Measurements from ENCODE around the gene TRIM8.

The TRIM8 gene

DNA sequence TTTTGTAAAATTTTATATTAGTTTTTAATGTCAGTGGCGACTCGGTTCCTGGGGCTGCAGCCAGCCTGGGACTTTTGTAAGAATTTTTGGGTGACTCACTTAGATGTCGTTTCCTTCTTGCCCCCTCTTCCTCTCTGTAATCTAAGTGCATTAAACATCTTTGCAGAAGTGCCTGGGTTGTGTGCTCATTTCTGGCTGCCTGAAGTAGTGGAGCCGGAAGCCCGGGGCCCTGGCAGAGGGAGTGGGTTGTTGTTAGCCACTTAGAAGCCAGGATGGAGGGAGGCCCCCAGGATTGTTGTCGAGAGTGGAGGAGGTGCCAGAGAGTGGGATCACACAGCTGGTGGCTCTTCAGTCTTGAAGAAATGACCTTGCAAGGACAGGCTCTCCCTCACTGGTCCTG is 11.0 kb upstream of the TRIM8 start:
- no peak for FAIRE-seq
- DNase-seq (ENCODE audit: insufficient read length, low spot score), result no peak
- no peak for TF ChIP-seq POLR2A (IDR thresholded peaks at IDR 0.05; ENCODE audit: low read depth, low read length)

DNA sequence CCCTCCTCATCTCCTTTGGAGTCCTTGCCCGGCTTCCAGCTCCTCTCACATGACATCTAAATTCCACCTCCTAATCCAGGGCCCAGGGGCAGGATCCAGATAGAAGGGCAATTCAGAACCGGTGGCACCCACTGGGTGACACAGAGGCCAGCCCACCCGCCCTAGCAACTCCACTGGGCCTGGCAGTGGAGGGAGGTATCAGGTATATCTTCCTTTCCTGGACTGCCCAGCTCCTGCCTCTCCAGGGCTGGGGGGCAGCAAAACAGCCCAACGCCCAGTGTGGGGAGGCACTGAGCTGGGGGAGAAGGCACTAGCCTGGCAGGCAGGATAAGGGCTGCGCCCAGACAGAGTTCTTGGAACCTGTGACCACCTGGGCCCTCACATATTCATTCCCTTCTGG is 10.4 kb upstream of the TRIM8 start:
- no peak for DNase-seq (ENCODE audit: insufficient read length, low spot score)
- TF ChIP-seq POLR2A (IDR thresholded peaks at IDR 0.05; ENCODE audit: low read depth, low read length), result no peak
- no peak for FAIRE-seq

DNA sequence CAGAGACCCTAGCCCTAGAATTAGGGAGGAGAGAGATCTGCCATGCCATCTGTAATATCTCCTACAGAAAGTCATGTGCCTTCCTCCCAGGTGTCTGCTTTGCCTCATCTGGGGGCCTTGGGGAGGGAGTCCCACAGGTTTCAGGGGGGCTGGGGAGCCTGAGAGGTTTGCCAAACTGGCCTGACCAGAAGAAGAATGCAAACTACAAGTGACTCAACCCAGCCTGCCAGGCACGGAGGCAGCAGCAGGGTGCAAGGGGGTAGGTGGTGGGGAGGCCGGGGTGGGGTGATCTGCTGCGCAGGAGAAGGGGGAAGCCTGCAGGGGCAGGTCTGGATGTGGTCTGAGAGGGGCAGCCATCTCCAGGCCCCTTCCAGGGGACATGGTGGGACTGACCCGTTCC is 9.6 kb upstream of the TRIM8 start:
- DNase-seq (ENCODE audit: insufficient read length, low spot score), result no peak
- TF ChIP-seq POLR2A (IDR thresholded peaks at IDR 0.05; ENCODE audit: low read depth, low read length), result no peak
- FAIRE-seq, result no peak

DNA sequence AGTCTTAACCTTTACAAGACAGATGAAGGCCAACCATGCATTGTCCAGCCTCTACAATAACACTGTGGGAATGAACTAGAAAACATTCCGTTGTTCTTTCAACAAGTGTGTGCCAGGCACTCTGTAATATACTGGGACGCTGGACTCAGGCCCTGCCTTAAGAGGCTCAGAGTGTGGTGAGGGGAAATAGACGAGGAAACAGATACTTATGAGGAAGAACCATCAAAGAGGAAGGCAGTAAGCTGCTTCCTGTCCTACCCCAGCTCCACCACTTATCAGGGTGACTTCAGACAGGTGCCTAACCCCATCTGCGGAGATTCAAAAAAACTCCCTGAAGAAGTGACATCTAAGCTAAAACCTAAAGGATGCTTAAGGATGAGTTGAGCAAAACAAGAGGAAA is 8.9 kb upstream of the TRIM8 start:
- TF ChIP-seq POLR2A (IDR thresholded peaks at IDR 0.05; ENCODE audit: low read depth, low read length), result no peak
- DNase-seq (ENCODE audit: insufficient read length, low spot score) (no peak), FAIRE-seq (no peak)

DNA sequence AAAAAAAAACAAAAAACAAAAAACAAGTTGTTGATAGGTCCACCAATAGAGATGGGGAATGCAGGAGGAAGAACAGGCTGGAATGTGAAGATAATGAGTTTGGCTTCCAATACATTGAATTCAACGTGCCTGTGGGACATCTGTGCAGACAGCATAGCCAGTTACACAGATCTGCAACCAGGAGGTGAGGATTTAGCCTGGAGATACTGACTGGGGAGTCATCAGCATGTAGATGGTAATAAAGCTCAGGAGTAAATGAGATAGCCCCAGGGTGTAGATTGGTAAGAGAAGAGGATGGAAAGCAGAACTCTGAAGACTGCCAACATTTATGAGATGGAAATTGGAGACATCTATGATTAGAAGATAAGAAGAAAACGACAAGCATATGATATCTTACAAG is 4.7 kb upstream of the TRIM8 start:
- DNase-seq (ENCODE audit: insufficient read length, low spot score), result no peak
- no peak for TF ChIP-seq POLR2A (IDR thresholded peaks at IDR 0.05; ENCODE audit: low read depth, low read length)
- FAIRE-seq, result no peak

DNA sequence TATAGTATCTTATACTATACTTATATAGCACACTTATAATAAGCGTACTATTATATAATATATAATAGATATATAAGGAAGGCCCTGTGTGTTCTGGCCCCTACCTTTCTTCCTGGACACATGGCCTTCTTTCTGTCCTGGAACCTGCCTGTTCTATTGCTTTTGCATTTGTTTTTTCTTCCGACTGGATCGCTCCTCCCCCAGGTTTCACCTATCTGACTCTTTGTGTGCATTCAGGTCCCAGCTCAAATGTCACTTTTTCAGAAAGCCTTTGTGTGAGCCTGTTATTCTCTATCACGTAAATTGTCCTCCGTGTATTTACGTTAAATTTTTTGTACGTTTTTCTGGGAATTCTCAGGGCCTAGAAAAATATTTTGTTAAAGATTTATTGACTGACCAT is 2.9 kb upstream of the TRIM8 start:
- DNase-seq (ENCODE audit: insufficient read length, low spot score) (no peak), FAIRE-seq (no peak)
- TF ChIP-seq POLR2A (IDR thresholded peaks at IDR 0.05; ENCODE audit: low read depth, low read length), result no peak

DNA sequence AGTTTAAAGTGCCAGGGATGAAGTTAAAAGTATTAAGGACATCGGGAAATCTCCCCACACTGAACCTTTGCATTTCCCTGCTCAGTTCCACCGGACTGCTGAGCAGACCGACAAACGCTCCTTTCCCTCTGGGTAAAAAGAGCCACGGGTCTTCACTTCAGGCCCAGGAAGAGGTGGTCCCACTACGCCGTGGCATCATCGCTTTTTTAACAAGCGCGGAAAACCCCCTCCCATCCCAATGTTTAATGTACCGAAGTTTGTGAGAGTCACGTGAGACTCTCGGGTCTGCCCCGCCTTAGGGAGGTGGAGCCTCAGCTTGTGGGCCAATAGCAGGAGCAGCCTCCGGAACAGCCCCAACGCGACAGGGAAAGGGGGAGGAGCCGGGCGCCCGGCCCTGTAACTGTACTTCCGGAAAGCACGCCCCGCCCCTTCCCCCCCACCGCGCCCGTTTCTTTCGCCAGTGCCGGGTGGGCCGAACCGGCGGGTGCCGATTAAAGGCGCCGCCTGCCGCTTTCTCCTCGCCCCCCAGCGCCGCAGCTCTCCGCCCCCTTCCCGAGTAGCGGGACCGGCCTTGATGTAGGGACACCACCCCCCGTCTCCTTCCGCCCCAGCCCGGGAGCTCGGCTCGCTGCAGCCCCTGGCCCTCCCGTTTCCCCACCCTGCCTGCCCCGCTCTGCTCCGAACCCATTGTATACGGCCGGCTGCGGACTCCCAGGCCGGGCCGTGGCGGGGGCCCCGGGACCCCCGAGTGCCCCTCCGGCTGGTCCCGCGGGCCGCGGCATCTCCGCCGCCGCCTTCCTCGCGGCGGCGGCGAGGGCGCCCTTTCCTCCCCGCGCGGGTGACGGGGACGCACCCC is 2.2 kb upstream of the TRIM8 start:
- DNase-seq (ENCODE audit: insufficient read length, low spot score), result peak; percentile 87
- FAIRE-seq, result no peak
- peak; percentile 64 for TF ChIP-seq POLR2A (IDR thresholded peaks at IDR 0.05; ENCODE audit: low read depth, low read length)

DNA sequence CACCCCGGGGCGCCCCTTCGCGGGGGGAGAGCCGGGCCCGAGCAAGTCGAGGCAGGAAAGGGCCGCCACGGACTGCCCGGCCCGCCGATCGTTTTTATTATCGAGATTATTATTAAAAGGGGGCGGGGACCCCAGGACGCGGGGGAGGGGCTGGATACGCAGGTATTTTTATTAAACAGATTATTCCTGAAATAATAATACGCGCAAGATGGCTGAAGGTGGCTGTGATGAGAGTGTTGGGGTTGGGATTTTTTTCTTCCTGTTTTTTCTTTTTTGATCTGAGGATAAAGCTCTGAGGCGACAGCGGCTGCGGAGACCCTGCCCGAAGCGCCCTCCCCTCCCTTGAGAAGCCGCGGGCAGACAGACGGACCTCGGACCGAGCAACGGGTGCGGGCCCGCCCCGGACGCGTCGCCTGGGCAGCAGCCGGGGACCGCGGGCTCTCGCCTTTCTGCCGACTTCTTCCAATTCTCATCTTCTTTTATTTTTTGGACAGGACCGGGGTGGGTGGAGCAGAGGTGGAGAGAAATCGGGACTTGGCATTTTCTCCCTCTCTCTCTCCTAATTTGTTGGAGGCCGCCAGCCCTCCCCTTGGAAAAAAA is 1.4 kb upstream of the TRIM8 start:
- FAIRE-seq, result no peak
- no peak; the same call in 1 of the 2 replicates for TF ChIP-seq POLR2A (IDR thresholded peaks at IDR 0.05; ENCODE audit: low read depth, low read length)
- DNase-seq (ENCODE audit: insufficient read length, low spot score), result no peak

DNA sequence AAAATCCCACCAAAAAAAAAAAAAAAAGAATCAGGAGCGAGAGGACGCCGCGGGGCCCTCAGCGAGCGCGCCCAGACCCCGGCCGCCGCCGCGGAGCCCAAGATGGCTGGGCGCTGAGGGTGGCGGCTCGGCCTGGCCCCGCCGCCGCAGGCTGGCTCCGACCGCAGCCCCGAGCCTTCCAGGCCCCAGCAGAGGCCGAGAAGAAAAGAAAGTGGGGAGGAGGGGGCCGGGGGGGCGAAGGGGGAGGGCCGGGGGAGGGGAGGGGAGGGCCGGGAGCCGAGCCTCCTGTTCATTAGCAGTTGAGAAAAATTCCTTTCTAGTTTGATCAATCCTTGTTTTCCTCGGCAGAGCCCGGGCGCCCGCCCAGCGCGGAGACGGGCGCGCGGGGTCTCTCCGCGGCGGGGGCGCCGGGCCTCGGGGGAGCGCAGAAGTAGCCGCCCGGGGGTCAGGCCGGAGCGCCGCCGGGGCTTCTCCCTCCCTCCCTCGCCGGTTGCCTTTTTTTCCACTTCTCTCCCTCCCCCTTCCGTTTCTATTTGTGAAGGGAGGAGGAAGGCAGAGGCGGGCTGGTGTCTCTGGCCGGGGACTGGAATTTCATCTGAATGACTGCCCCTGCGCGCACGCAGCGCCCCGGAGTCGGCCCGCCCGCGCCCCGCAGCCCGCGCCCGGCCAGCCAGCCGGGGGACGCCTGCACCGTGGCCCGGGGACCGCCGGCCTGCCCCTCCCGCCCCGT is 778 bp upstream of the TRIM8 start:
- peak; percentile 43 for TF ChIP-seq POLR2A (IDR thresholded peaks at IDR 0.05; ENCODE audit: low read depth, low read length)
- FAIRE-seq (no peak), DNase-seq (ENCODE audit: insufficient read length, low spot score) (no peak)

DNA sequence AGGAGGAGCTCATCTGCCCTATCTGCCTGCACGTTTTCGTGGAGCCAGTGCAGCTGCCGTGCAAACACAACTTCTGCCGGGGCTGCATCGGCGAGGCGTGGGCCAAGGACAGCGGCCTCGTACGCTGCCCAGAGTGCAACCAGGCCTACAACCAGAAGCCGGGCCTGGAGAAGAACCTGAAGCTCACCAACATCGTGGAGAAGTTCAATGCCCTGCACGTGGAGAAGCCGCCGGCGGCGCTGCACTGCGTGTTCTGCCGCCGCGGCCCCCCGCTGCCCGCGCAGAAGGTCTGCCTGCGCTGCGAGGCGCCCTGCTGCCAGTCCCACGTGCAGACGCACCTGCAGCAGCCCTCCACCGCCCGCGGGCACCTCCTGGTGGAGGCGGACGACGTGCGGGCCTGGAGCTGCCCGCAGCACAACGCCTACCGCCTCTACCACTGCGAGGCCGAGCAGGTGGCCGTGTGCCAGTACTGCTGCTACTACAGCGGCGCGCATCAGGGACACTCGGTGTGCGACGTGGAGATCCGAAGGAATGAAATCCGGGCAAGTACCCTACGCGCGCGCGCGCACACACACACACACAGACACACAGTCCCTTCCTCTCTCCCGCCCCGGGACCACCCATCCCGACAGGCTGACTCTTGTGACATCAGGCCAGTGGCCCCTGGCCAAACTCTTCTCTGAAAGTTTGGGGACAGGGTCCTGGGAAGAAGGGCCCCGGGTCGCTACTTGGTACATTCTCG is 538 bp downstream of the TRIM8 start:
- FAIRE-seq, result no peak
- no peak for DNase-seq (ENCODE audit: insufficient read length, low spot score)
- no peak for TF ChIP-seq POLR2A (IDR thresholded peaks at IDR 0.05; ENCODE audit: low read depth, low read length)

DNA sequence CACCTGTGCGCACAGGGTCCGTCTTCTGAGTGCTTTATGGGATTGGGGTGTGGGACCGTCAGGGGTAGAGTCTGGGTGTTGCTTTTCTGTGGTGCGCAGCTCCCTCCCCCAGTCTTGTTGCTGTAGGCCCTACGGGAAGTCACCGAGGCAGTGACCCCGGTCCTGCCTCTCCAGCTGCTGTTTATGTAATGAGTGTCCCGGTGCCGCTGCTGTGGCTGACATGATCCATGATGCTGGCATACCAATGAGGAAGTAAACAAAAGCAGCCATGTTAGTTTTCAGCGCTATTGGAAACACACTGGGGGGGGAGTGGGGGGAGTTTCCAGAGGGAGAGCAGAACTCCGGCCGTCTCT is 1.1 kb downstream of the TRIM8 start:
- FAIRE-seq (no peak), DNase-seq (ENCODE audit: insufficient read length, low spot score) (no peak)
- no peak for TF ChIP-seq POLR2A (IDR thresholded peaks at IDR 0.05; ENCODE audit: low read depth, low read length)

DNA sequence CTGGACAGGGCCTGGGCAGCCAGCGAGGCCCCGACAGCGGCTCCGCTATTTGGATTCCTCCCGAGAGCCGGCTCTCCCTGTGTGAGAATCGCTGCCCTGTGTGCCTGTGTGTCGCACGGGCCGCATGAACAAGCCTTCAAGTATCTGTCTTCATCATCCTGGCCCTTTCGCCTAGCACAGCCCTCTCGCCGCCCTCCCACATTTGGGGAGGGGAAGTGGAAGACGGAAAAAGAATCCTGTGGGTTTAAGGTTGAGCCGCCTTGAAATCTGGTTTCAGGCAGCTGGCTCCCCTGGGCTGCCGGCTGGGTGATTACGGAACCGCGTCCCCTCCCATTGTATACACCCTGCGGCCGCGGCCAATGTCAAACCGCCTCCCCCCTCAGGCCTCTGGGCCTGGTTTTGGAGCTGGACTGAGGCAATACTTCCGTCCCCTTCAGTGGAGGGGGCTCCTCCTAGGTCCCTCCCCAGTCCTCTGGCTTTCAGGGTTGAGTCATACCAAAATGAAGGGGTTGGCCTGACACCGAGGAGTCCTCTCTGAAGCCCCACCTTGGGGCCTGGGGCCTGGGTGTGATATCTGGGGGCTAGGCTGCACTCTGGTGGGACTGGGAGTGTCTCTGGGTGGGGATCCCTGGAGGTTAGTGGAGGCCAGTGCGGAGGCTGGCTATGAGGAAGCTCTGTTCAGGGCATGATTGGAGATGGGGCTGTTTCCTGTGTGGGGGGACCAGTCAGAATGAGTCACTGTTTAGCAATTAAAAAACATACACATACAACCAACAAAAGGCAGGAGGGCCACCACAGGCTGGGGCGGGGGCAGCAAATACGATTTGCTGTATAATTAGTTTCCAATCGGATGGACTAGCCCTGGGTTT is 1.7 kb downstream of the TRIM8 start:
- FAIRE-seq (no peak), DNase-seq (ENCODE audit: insufficient read length, low spot score) (peak; percentile 79)
- TF ChIP-seq POLR2A (IDR thresholded peaks at IDR 0.05; ENCODE audit: low read depth, low read length), result peak; percentile 34; the same call in 1 of the 2 replicates
